ENCODE results near the gene OPTN. TPM values are rescaled to one million over a fixed set of nuclear protein-coding genes. Genes with fewer than 3 reads are reported as not detected.
"Not testable (repeated sequence)": the region's sequence is repeated elsewhere in the genome, so short reads cannot be mapped to it uniquely, and the experiment has no call there.

OPTN gene
- total RNA-seq (2014; rRNA removed; shearing (Covaris generic)): 73.9 and 76.6 TPM in 2 replicates

- peak; percentile 77 for DNase-seq (ENCODE audit: low spot score)
Measured at GRCh38 chr10:13099666-13100348, at the start of gene OPTN. Gene OPTN, plus strand, starts transcription at chr10:13100163. Its CDS starts 8,960 bp downstream, at chr10:13109123.

- no peak for DNase-seq (ENCODE audit: low spot score)
Measured at GRCh38 chr10:13051126-13051694, 48.8 kb upstream of the OPTN start.

- DNase-seq (ENCODE audit: low spot score): not testable (repeated sequence)
Measured at GRCh38 chr10:13053208-13053607, 46.8 kb upstream of the OPTN start.

GRCh38 chr10:13053794-13054462 is 46.0 kb upstream of the OPTN start:
- no peak for DNase-seq (ENCODE audit: low spot score)

GRCh38 chr10:13054844-13055243 is 45.1 kb upstream of the OPTN start:
- DNase-seq (ENCODE audit: low spot score): no peak

- peak; percentile 26 for DNase-seq (ENCODE audit: low spot score)
Measured at GRCh38 chr10:13056456-13057077, 43.4 kb upstream of the OPTN start.

GRCh38 chr10:13062803-13063202 is 37.2 kb upstream of the OPTN start:
- peak; percentile 21 for DNase-seq (ENCODE audit: low spot score)

GRCh38 chr10:13066527-13066926 is 33.4 kb upstream of the OPTN start:
- DNase-seq (ENCODE audit: low spot score): no peak

GRCh38 chr10:13067431-13067830 is 32.5 kb upstream of the OPTN start:
- no peak for DNase-seq (ENCODE audit: low spot score)

- DNase-seq (ENCODE audit: low spot score): no peak
Measured at GRCh38 chr10:13068071-13068470, 31.9 kb upstream of the OPTN start.

- DNase-seq (ENCODE audit: low spot score): no peak
Measured at GRCh38 chr10:13068484-13068883, 31.5 kb upstream of the OPTN start.

GRCh38 chr10:13072339-13072738 is 27.6 kb upstream of the OPTN start:
- no peak for DNase-seq (ENCODE audit: low spot score)

GRCh38 chr10:13074563-13075451 is 25.2 kb upstream of the OPTN start:
- peak; percentile 63 for DNase-seq (ENCODE audit: low spot score)

GRCh38 chr10:13078912-13079775 is 20.8 kb upstream of the OPTN start:
- DNase-seq (ENCODE audit: low spot score): no peak

- DNase-seq (ENCODE audit: low spot score): no peak
Measured at GRCh38 chr10:13079776-13080050, 20.2 kb upstream of the OPTN start.

- no peak for DNase-seq (ENCODE audit: low spot score)
Measured at GRCh38 chr10:13080643-13081042, 19.3 kb upstream of the OPTN start.

GRCh38 chr10:13083700-13084099 is 16.3 kb upstream of the OPTN start:
- not testable (repeated sequence) for DNase-seq (ENCODE audit: low spot score)

GRCh38 chr10:13086056-13086455 is 13.9 kb upstream of the OPTN start:
- DNase-seq (ENCODE audit: low spot score): no peak

GRCh38 chr10:13087601-13087985 is 12.4 kb upstream of the OPTN start:
- no peak for DNase-seq (ENCODE audit: low spot score)

GRCh38 chr10:13087986-13088618 is 11.9 kb upstream of the OPTN start:
- peak; percentile 77 for DNase-seq (ENCODE audit: low spot score)
